HL-60/S4 (cell line): ENCODE measurements around the gene LRFN2.

Experiments used
- in situ Hi-C: fragments of 300-500 bp; cut with MboI; formaldehyde crosslinking; loops from 2 replicates; pipeline ENCODE4 v1.14.3; 2022; ENCODE audit warnings: low sequenced_read_pairs

Gene LRFN2

DNA sequence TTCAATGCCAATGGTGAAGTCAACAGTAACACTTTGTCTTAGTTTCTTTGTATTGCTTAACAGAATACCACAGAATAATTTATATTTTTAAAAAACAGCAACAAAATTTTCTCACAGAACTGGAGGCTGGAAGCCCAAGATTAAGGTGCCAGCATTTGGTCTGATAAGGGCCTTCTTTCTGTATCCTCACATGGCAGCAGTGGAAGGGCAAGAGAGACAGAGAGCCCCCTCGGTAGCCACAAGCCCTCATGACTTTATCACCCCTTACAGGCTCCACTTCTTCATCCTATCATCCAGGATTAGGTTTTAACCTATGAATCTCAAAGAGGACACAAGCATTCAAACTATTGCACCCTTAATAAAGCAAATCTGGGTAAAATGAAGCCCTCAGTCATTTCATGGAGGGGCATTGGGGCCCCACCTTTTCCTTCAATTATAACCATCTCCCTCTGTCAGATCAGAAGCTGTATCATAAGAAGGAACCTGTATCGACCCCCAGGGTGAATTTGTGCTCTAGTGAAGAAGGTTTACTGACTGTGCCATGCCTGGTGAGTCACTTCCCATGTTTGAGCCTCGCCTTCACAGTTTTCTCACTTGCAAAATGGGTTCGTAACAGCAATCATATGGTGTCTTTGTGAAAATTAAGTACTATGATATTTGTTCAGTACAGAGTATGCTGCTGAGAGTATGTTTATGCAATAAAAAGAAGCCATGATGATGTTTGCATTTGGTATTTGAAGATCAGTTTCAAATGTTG, 178.2 kb downstream of the LRFN2 start:
- in situ Hi-C loops, result no loop called here

DNA sequence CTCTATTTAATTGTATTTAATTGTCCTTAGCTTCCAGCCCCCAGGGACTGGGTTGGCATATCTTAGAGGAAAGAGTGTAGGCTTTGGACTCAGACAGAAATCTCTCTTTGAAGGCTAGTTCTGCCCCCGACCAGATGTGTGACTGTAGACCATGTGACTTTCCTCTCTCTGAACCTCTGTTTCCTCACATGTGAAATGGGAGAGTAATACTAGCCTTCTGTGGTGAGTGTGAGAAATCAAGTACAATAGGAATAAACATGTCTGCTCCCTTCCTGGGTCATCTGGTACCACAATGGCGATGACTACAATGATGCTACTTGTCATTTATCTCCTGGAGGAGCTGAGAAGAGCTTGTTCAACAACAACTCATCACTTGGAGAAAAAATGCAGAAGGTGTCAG, 179.9 kb downstream of the LRFN2 start:
- in situ Hi-C loops, result no loop called here

DNA sequence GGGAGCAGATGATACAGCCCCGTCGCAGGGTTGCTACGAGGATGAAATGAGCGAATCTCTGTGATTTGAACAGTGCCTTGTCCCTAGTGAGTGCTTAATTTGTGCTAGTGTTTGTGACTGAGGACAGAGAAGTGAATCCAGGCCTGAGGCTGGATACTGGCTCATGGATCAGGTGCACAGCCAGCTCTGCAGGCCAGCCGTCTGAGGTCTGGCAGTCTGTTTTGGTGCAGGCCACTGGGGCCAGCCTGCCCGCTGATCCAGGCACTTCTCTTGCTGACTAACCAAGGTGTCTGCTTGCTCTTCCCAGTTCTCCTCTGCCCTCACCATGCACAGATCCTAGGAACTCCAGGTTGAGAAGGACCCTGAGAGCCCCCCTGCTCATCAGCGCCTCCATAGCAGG, 181.0 kb downstream of the LRFN2 start:
- in situ Hi-C loops, result no loop called here

DNA sequence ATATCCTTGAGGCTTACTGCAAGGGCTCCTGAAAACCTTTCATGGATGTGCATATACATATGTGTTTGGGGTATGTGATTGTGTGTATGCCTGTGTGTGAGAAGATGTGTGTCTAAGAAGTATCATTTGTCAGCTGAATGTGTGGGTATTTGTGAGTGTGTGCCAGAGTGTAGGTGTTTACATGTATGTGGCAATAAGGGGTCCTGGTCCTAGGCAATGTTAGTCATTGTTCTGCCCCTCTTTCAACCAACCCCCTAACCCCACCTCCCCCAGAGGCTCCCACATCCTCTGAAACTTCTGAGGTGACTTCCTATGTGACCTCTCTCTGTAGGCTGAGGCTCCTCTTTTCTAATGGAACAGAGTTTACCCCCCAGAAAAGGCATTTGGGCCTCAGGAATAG, 186.4 kb downstream of the LRFN2 start:
- in situ Hi-C loops, result no loop called here

DNA sequence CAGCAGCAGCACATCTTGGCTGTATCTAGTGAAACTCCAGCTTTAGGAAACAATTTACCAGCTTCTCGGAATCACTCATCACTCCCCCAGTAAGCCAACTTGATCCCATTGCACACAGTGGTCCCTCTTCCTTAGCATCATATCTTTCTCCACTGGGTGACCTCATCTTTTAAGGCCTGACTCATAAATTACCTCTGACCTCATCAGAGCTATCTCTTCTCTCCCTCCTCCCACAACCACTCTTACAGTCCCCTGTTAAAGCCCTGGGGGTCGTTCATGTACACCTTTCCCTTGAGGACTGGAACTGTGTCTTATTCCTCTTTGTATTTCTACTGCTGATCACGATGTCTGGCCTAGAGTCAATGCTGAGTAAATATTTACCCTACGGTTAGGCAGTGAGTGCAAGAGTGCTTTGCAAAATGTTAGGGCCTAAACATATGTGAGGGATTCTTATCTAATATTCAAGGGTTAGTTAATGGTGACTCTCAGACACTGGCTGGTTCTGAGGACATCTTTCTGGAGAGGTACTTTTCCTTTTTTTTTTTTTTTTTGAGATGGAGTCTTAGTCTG, 187.2 kb downstream of the LRFN2 start:
- in situ Hi-C loops, result no loop called here

DNA sequence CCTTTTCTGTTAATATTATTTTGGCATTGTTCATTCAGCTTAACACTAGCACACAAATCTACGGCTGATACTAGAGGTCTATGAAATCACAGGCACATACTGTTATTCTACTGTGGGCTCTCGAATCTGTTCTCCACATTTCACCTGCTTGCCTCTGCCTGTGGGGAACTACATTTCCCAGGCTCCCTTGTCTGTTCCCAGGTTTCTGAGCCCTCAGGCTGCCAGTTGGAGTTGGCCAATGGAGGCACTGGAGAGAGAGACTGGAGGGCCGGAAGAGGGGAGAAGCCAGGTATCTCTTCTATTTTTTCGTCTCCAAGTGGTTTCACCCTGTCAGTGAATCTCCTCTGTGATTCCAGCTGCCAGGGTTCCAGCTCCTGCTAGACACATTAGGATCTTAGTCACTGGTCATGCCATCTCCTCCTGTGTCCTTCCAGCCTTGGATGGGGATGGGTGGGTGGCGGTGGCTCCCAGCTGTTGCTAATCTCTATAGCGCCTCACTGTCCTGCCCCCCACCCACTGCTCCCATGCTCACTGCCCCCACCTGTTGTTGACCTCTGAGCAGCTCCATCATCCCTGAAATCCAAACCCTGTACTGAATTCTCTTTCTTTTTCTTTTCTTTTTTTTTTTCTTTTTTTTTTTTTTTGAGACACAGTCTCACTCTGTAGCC, 188.2 kb downstream of the LRFN2 start:
- in situ Hi-C loops, result no loop called here

DNA sequence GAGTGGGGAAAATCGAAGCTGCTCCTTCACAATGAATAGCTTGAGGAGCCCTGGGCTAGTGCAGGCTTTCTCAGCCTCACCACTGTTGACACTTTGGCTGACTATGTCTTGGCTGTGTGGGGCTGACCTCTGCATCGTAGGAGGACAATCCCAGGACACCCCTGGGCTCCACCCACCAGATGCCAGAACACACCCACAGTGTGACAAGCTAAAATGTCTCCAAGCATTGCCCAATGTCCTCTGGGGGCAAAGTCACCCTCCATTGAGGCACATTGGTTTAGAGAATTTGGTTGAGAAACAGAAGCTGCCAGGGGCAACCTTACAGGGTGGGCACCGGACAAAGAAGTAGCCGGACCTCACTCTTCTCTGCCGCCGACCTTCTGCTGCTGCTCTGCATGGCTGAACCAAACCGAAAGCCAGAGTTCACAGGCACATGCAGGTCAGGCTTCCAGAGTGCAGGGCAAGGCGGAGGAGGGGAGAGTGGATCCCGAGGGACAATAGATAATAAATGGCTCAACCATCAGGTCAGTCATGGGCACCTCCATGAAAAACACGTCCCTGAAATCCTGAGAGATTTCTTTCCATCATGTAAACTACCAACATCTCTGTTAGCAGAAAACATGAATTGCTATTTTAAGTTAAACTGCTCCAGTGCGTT, 189.0 kb downstream of the LRFN2 start:
- in situ Hi-C loops, result no loop called here

DNA sequence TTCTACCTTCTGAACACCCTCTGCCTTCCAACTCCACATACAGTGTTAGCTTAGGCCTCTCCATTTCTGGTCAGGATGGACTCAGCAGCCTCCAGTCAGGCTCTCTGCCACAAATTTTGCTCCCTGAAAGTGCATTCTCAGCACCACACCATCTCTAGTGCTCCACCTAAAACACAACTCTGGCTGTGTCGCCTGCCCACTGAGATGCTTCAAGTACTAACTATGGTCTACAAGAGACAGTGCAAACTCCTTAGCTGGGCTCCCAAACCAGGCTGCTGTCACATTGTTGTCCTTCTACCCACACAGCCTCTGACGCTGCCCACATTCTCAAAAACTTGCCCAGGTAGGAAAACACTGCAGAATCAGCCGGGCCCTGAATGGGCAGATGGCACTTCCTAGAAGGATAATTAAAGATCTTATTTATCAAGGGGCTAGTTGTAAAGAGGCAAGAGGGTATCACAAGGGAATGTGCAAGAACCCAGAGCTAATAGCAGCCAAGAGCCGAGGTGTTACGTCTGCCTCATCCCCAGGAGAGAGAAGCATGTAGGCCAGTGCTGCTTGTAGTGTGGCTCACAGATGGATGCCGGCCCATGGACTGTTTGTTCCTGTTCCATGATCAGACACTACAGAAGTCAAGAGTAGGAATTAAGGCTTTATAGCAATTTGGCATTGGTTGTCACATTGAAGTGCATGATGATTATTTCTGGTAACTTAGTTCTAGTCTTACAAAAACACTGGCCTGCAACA, 189.7 kb downstream of the LRFN2 start:
- in situ Hi-C loops, result no loop called here

DNA sequence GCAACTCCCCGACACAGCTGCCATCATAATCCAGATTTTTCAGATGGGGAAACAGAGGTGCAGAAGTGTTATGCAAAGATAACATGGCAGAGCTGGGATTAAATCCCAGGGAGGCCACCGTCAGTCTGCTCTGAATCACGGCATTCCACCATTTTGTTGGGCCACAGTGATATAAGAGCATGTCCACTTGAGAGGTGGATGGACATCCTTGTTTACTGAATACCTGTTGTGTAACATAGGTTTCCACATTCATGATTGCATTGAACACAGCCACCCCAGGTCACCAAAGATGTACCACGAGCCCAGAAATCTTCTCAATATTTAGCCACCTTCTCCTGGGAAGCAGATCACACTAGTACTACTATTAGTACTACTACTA, 191.5 kb downstream of the LRFN2 start:
- in situ Hi-C loops, result no loop called here

DNA sequence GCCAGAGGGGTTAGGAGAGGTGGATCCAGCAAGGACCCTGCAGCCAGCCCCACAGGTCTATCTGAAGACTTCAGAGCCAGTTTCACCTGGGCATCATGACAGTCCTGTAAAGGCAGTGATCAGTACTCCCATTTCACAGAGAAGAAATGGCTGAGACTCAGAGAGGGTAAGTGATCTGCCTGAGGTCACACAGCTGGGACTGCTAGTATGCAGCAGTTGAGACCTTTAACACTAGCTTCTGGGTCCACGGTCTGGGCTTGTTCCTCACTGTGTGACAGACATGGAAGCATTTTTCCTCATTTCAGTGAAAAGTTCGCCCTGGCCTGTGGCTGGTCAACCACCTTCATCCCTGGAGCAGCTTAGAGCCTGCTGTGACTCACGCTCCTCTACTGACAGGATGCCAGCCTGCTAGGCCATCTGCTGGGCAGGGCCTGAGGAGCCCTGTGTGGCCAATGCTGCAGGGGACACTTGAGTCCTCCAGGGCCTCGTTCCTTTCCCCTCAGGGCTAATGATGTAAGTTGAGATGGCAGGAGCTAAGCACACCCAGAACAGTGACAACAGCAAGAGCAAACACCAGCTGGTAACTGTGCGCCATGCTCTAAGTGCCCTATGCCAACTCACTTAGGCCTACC, 192.0 kb downstream of the LRFN2 start:
- in situ Hi-C loops, result no loop called here

DNA sequence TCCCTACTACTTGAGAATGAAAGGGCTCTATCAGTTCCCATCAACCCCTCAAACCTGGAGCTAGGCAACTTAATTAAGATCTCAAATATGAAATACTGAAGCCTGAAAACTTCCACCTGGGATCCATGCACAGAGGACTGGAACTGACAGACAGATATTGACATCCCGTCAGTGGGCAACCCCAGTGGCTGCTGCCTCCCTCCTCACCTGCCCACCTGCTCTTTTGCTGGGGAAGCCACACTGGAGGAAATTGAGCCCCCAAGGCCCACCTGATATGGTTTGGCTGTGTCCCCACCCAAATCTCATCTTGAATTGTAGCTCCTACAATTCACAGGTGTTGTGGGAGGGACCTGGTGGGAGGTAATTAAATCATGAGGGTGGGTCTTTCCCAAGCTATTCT, 192.8 kb downstream of the LRFN2 start:
- in situ Hi-C loops, result no loop called here

DNA sequence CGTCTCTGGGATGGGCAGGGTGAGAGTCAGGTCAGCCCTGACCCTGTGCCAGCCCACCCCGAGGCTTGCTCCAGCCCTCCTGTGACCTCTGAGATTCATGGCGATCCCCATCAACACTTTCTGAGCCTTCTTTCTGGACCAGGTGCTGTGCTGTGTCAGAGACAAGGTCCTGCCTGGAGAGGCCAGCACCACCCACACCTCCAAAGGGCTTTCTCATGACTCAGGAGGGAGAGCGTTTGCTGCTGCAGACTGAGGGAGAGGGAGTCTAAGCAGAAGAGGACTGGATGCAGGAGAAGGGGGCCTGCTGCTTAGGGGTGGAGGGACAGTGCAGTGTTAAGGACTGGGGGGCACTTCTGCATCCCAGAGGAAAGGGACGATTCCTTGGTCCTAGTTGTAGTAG, 193.5 kb downstream of the LRFN2 start:
- in situ Hi-C loops, result no loop called here

DNA sequence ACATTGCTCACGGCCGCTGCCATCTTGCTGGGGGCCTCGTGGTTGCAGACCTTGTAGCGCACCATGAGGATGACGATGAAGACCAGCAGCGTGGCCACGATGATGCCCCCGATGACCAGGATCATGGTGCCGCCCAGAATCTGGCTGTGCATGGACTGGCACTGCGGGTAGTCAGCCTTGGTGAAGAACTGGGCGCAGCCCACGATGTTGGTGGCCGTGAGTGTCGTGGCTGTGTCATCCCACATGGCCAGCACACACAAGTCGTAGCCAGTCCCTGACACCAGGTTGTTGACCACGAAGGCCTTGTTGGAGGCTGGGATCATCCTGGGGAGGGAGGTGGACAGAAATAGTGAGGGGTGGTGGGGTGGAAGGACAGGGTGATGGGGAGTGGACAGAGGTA, 194.6 kb downstream of the LRFN2 start:
- in situ Hi-C loops, result no loop called here

DNA sequence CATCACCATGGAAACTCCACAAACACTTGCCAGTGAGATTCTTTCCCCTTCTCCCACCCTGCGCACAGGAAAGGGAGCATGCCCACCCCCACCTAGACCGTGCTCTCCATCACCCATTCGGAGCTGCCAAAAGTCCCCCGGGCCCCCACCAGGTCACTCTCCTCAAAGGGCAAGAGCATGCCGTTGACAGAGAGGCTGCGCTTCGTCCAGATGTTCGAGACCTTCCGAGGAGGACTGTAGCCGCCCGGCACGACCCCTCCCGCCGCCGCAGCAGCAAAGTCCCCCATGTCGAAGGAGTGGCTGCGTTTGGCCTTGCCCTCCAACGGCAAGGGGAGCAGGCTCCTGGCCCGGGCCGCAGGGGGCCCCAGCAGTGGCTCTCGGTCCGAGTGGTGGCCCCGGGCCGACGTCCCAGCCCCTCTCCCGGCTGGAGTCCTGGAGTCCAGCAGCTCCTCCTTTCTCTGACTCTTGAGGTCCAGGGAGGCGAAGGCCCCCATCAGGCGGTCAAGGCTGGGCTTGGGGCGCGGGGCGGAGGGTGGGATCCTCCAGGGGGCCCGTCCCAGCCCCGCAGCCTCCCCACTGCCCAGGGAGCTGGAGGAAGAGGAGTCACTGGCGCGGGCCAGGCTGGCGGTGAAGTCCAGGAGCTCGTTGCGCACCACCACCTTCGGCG, 195.2 kb downstream of the LRFN2 start:
- in situ Hi-C loops, result no loop called here

DNA sequence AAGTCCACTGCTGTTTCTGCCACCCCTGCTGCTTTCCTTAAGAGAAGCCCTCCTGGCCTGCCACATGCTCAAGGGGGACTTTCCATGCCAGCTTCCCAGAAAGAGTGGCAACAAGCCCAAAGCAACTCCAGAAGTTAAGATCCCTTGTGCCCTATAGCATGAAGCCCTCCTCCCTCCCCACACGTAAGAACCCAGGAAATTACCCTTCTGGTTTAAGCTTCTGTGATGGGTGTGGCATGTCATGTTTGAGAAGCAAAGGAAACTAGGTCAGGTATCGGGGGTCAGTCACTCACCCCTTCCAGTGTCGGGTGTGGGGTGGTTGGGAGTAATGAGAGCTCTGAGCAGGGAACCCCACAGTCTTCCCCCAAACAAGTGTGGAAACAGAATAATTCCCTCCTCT, 196.1 kb downstream of the LRFN2 start:
- in situ Hi-C loops, result no loop called here

DNA sequence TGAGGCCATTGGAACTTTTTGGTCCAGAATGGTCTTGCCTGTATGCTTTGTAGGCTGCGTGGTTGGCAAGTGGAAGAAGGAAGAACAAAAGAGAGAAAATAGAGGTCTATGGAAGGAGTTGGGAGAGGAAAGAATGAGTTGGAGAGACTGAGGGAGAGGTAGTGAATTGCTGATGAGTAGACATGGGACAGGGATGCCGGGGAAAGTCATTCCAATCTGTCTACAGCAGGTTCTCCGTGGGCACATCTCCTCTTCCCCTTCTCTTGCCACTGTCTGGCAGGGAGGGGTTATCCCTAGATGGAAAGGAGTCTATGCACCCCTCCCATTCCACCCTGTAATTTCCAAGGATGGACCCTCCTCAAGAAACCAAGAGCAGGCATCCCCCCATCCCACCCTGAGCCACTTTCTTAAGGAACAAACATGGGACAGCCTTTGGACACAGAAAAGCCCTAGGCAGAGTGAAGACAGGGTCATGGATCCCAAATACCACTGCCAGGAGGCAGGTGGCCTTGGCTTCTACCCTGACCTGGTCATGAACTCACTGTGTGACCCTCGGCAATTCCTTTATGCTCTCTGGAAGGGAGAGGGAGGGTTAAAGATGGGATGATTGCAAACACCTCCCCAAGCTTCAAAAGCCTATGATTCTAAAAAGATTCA, 196.9 kb downstream of the LRFN2 start:
- in situ Hi-C loops, result no loop called here

DNA sequence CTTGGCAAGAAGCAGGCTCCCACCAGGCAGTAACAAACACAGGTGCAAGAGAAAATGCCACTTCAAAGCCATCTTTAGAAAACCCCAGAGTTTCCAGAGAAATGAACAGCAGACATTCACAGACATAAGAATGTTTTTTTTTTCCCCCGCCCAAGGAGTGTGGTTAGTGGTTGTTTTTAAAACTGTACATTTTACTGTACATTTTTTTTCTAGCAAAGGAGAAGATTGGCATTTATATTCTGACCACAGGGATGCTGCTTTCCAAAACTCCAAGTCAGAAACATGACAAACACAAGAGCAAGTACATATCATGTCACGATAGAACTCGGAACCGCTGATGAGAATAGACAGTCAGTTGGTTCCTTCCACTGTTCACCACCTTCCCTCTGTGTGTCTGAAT, 197.9 kb downstream of the LRFN2 start:
- in situ Hi-C loops, result no loop called here

DNA sequence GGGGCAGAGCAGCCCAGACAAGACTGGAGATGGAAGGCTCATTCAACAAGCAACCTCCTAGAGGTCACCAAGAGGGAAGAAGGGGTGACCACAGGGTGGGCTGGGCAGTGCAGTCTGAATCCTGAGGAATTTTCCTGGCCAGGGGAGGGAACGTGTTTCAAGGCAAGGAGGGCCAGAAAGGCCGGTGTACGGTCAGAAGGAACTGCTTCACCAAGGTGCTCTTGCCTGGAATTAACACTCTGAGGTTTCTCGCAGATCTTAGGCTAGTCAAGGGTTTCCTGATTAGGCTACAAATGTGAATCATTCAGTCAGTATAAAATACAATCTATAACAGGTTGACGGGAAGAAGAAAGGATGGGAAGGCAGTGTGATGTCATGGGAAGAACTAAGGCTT, 199.3 kb downstream of the LRFN2 start:
- in situ Hi-C loops, result no loop called here

DNA sequence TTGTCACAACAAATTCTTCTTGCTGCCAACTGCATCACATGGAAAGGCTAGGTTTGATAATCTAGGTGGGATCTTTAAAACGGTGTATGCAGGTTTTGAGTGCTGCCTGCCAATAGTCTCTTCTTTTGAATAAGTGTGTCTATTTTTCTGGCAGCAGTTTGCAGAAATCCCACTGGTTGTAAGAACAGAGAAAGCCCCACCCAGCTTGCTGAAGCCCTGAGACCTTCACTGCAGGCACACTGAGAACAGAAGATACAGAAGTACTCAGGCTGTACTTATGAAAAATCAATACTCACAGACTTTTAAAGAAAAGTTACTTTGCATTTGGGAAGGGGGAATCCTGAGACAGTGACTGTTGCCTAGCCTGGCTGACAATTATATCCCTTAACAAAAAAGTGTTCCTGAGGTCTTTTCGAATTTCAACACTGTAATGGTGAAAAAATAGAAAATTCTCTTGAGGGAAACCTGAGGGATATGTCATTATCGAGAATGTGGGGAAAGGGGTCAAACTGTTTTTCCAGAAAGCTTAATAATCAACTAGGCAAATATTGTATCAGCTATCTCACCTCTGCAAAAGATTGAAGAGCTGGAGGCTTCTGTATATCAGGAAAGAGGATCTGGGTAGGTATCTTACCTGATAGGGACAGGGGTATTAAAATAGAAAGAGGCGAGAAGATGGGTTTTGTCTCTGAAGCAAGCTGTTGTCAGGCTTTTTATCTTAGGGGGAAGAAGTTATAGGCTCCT, 199.9 kb downstream of the LRFN2 start:
- in situ Hi-C loops, result no loop called here
